Brain pericyte (primary cell): ENCODE results near the gene SLC9B2.

Experiments
- DNase-seq: peaks from one replicate; pipeline ENCODE4 v3.0.0-alpha.2; 2012; ENCODE audit warnings: low read depth, low spot score

Gene SLC9B2

DNA sequence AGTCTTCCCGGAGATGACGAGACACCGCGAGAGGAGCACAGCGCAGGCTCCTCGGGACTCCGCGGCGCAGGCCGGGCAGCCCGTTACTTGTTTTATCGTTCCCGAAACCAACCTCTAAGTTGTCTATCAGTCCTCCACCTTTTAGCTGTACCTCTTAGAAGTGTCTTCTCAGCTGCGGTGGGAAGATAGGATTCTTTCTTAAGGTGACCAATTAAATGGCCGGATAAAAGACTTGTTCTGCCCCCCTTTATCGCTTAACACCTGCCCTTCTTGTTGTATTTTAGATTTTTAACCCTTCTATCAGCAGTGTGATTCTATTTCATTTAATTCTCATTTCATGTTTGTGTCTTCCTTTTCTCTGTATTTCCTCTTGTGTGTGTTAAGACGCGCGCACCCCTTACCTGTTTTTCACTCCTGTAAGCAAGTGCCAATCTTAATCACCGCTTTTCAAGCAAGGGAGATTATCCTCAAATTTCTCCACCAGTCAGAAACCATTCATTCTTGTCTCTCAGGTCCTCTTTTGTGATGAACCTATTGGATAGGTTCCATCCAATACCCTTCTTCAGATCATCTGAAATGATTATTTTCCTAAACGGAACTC is at the start of gene SLC9B2:
TSS of gene SLC9B2 (minus strand) at position 15 of the 601 bp plus-strand sequence. CDS start 9,211 bp downstream, outside the sequence.
- DNase-seq, result no peak

GRCh38 chr4:103126126-103126525 is 49.6 kb upstream of the SLC9B2 start:
- DNase-seq, result no peak

DNA sequence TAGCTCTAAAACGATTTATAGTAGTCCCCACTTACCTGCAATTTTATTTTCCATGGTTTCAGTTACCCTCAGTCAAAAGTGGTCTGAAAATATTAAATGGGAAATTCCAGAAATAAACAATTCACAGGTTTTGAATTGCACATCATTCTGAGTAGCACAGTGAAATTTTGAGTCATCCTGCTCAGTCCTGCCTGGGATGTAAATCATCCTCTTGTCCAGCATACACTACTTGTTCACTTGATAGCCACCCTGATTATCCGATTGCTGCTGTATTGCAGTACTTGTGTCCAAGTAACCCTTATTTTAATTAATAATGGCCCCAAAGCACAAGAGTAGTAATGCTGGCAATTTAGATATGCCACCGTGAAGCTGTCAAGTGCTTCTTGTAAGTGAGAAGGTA is 46.6 kb upstream of the SLC9B2 start:
- DNase-seq, result no peak

DNA sequence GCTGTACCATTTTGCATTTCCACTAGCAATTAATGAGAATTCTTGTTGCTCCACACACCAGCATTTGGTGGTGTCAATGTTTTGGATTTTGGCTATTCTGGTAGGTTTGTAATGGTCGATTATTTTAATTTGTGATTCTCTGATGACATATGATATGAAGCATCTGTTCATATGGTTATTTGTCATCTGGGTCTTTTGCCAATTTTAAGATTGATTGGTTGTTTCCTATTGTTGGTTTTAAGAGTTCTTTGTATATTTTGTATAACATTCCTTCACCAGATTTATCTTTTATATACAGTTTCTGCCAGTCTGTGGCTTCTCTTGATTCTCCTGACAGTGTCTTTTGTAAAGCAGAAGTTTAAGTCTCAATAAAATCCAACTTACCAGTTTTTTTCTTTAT is 41.6 kb upstream of the SLC9B2 start:
- DNase-seq, result no peak

GRCh38 chr4:103111598-103111997 is 35.0 kb upstream of the SLC9B2 start:
- DNase-seq, result no peak

GRCh38 chr4:103108542-103108941 is 32.0 kb upstream of the SLC9B2 start:
- DNase-seq, result no peak

GRCh38 chr4:103105558-103106356 is 29.2 kb upstream of the SLC9B2 start:
- no peak for DNase-seq

DNA sequence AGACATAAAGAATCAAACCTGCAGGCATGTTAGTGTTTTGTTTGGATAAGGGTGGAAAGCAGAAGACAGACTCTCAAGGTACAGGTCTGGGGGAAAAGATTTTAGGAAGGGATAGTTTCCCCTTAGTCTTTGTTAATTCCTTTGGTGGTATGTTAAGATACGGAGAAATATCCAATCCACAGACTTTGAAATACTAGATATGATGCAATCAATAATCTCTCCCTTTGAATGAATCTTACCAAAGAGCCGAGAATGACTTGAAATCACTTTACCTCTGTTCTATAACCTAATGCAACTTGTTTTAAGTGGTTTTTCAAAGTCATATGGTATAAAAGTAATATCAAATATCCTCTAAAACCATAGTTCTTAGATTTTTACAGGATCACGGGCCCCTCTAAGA is 28.3 kb upstream of the SLC9B2 start:
- no peak for DNase-seq

DNA sequence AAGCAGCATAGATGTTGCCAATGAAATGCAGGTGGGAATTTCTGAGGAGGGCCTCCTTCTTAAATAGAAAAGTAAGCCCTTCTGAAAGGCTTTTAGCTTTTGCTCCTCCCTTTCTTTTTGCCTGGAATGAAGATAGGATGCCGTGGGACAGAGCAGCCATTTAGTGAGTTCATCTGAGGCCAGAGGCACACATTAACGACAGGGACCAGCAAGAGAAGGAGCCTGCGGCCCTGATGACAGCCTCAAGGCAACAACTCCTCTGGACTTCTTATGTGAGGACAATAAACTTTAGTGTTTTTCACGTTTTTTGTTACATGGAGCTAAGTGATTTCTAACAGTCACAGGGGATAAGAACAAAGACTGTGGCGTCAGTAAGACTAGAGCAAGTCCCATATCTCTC is 24.1 kb upstream of the SLC9B2 start:
- DNase-seq, result no peak

GRCh38 chr4:103099691-103100392 is 23.3 kb upstream of the SLC9B2 start, which contains the start of gene BDH2:
TSS of gene BDH2 (minus strand) at chr4:103099834. CDS start at chr4:103096254, 3,580 bp downstream.
- peak; percentile 74 for DNase-seq

DNA sequence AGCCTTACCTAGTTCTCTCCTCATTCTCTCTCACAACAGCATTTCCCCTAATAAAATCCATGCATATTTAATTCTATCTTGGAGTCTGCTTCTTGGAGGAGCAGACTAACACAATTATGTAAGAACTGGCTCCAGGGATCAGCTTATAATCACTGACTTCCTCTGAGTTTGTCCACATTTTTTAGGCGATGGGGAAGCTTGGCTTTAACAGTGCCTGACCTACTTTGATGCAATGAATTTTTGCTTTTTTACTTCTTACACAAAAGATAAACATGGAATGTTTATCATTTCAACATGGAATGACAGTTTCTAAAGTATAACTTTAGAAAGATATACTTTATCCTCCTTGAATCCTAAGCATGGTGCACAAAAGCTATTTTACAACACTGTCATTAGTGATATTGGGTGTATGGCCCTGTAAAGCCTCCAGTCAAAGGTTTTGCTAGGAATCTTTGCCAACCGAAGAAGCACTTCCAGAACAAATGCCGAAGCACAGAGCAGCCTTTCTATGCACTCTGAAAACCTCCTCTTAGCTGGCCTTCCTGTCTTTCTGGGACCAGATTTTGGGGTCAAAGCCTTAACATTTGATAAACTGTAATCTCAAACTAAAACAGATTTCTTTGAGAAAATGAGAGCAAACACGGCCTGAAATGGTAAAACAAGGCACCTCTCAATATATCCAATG is 22.3 kb upstream of the SLC9B2 start:
- DNase-seq, result no peak

DNA sequence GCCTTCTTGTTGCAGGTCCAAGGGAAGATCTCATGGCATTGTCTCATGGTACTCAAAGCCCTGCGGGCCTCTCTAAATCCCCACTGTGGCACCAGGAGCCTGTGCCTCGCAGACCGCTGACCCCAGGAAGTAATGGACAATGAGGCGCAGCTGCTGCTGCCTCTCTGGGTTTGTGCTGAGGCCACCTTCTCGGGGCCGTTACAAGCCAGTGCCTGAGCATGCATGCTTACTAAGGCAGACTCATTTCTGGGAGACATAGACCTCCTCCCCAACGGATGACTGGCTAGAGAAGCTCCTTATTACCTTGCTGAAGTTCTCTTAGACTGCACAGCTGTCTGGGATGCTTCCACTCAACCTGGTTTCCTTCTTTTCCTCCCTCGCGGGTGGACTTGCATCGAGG is 21.8 kb upstream of the SLC9B2 start:
- no peak for DNase-seq

- DNase-seq, result no peak
Measured at GRCh38 chr4:103097112-103097511, 20.6 kb upstream of the SLC9B2 start.

- no peak for DNase-seq
Measured at GRCh38 chr4:103095080-103095479, 18.5 kb upstream of the SLC9B2 start.

DNA sequence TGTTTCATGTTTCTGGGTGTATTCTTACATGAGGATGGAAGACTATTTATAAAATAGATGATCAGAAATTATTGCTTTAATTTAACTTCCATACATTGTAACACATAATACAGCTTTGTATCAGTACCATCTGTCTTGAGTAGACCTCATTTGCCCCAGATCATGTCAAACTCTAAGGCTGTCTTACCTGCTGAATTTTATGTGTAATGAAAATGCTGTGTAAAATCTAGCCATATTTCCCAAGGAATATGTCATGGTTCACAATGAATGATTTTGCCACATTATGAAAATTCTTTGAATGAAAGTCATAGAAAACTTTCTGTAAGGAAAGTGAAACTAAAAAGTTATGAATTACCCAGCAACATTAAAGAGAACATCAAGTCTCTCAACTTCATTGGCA is 15.7 kb upstream of the SLC9B2 start:
- no peak for DNase-seq

GRCh38 chr4:103091601-103092223 is 15.2 kb upstream of the SLC9B2 start:
- no peak for DNase-seq

DNA sequence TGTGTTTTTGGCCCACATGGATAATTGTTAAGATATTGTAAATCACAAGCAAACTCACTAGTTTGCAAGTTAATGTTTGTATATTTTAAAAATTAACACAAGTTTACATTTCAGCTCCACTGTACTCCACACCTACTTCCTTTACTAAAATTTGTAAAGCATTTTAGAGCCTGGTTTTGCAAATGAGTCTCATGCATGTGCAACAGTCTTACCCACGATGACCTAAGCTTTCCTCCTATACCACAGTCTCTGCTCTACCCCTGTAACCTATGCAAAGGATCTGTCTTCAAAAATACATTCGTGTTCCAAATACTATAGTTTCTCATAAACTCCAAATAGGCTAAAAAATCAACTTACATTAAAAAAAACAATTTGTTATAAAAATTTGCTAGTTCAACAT is 12.9 kb upstream of the SLC9B2 start:
- DNase-seq, result no peak

DNA sequence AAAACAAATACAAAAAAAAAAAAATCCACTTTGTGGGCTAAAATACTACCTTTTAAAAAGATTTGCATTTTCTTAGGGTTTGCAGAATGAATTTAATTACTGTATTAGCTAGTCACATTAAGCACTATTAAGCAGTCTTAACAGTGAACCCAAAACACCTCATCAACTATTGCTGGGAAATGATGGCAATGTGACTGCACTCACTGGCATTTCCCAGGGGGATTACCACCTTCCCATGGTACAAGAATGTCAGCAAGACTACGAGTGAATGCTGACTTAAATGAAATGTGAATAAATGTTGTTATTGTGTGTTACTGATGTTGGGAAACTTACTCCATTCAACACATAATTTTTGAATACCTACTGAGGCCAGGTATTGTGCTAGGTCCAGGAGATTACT is 10.0 kb upstream of the SLC9B2 start:
- DNase-seq, result no peak

DNA sequence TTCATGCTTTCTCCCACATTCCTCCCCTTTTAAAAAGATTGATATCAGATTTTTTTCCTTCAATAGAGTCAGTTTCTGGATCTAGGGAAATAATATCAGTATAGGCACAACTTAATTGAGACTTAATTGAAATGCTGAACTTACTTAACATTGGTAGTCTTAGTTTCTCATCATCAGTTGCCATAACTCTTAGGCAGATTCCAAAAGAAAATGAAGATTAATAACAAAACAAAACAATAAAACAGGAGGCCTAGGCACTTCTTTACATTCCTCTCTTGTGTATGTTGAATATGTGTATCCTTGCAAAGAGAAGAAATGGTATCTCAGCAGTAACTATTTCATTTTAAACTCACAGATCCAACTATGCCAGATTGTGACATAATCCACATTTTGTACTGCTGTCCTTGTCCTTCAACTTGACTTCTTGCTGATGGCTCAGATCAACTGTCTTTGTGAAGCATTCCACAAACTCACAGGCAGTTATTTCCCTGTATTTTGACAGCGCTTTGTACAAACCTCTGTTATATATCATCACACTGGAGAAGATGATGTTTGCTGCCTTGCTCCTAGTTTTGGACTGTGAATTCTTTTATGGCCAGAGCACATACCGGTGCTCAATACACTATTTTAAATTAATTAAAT is 9.1 kb upstream of the SLC9B2 start:
- DNase-seq, result no peak

DNA sequence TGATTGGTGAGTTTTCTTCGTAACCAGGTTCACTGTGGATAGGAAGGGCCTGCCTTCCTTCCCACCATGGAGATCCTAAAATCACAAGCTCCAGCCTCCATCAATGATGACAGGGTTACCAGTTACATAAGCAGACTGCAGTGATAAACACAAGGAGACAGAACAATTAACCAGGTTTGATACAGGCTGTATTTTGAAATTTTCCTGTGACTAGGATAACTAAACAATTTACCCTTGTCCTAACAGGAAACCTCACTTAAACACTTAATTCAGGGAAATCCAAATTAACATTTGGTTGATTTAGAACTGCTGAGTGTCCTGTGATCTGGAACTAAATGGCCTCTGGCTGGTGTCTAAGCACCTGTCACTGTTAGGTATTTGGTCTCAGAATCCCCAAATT is 3.1 kb upstream of the SLC9B2 start:
- DNase-seq, result no peak
